Measurements from ENCODE around the gene EIF4EBP2.

The EIF4EBP2 gene

GRCh38 chr10:70432101-70432500, 28.2 kb downstream of the EIF4EBP2 start:
- DNase-seq (ENCODE audit: low read depth in 3 of 3): no peak

DNA sequence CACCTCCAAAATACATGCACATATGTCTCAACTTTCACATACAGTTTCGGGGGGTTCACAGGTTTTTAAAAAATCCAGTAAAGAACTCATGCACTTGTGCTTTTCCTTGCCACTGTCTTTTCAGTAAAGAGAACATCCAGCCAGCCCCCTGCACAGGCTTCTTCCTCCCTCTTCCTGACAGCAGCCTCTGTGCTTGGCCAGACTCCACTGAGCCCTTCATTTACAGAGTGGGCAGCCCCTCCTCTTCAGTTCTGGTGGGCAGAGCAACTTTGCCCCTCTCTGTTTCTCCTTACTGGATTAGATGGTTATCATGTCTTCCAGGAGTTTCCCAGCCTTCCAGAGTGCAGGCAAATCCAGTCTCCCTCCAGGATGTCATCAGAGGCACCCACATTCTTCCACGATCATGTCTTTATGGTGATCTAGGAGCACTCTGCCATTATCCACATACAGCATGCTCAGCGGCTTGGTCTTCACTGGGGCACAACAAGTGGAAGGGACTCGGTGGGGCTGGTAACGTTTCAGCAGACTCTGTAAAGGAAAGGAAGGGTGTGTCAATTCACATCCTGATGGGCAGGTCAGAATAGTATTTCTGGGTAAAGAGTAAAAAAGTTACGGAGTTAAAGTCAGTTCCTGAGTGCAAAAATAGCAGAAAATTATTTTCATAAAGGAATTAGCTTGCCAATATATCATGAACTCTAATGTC, 28.8 kb downstream of the EIF4EBP2 start:
- DNase-seq (ENCODE audit: low read depth in 3 of 3): no peak

- DNase-seq (ENCODE audit: low read depth in 3 of 3): no peak
These were observed 29.8 kb downstream of the EIF4EBP2 start for GRCh38 chr10:70433581-70434280.

- no peak for DNase-seq (ENCODE audit: low read depth in 3 of 3)
These were observed 31.5 kb downstream of the EIF4EBP2 start for GRCh38 chr10:70435241-70436085.

DNA sequence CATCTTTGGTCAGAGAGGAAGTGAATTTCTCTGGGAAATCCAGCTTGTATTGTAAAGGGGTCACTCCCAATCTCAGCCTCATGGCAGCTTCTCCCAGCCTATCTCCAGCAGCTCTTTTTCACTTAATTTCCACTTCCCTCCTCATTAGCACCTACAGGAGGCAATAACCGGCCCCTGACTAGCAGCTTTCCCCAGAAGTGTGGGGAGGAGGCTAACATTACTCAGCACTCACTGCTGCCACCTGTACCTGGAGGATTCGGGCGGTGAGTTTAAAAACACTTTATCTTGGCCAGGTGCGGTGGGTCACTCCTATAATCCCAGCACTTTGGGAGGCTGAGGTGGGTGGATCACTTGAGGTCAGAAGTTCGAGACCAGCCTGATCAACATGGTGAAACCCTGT, 33.8 kb downstream of the EIF4EBP2 start:
- DNase-seq (ENCODE audit: low read depth in 3 of 3): no peak

- DNase-seq (ENCODE audit: low read depth in 3 of 3): no peak
These were observed 36.6 kb downstream of the EIF4EBP2 start for GRCh38 chr10:70440296-70441160.

DNA sequence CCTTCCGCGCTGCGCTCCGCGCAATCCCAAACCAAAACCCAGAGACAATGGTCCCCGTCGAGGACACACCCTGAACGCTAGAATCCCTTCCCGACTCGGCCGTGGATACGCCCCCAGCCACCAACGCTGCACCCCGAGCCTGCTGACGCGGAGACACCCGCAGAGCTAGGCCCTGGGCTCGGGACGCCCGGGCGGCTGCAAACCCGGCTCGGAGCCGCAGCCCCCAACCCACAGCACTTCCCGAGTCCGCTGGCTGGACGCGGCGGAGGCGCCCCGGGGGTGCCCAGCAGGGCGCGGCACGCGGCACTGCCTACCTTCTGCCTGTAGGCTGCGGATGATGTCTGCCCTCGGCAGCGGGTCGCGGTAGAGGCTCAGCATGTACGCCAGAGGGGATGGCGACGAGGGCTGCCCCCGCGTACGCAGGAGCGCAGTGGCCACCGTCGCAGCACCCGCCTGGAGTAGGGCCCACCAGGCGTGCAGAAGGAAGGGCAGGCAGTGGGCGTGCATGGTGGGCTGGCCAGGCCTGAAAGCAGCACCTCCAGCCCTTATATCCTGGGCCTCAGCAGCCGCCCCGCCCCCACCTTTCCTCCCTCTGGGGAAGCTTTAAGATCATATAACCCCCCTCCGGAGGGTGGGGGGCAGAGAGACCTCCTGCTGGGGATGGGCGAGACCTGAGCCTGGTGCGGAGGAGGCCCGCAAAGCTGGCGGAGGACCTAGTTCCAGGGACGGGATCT, 37.4 kb downstream of the EIF4EBP2 start, which contains the start of gene NODAL:
TSS of gene NODAL (minus strand) at position 521 of the 734 bp plus-strand sequence. CDS start at position 507, 14 bp downstream.
- DNase-seq (ENCODE audit: low read depth in 3 of 3): no peak

DNA sequence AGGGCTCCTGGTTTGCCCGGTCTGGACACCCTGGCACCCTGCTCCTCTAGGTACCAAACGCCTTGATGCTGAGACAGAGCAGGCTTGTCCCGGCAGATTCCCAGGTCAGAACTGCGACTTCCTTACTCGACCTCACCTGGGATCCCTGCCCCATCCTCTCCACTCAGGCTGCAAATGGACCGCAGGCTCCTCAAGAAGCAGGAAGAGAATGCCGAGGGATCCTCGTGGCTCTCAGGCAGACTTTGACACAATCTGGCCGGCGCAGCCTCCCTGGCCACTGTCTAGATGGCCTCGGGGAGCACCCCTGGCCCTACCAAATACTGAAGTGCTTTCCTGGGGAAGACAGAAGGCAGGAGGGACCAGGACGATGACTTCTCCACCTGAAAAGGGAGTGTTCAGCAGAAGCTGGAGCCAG, 38.0 kb downstream of the EIF4EBP2 start:
- DNase-seq (ENCODE audit: low read depth in 3 of 3): no peak

DNA sequence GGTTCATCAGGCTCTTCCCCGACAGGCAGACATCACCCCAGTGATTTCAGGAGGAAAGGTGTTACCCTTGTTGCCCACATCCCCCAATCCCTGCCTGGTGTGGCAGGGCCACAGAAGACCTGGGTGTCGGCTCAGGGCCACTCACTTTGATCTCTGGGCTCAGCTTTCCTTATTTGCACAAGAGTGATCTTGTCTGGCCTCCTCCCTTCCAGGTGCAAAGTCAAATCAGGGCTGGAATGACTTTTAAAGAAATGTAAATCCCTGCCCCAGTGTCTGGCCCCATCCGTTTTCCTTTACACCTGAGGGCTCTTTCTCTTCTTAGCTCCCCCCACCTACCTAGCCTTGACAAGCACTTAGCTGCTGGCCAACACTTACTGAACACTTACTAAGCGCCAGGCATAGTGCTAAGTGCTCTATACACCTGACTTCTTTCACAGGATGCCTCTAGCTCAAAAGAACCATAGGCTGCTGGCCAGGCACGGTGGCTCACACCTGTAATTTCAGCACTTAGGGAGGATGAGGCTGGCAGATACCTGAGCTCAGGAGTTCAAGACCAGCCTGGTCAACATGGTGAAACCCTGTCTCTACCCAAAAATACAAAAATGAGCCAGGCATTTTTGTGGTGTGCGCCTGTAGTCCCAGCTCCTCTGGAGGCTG, 38.5 kb downstream of the EIF4EBP2 start:
- DNase-seq (ENCODE audit: low read depth in 3 of 3): no peak

DNA sequence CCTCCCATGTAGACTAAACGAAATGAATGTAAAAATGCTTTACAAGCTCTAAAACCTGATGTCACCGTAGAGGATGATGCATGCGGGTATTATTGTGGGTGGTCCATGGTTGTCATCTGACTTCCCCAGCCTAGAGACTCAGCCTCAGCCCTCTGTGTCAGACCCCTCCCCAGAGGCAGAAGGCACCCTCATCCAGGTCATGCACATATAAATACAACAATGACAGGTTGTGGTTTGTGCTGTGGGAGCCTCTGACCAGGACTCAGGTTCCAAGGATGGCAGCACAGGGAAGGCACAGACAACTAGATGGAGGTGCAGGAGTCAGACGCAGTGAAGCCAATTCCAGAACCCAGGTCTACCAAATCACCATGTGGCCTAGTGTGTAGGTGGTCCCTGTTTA, 40.8 kb downstream of the EIF4EBP2 start:
- DNase-seq (ENCODE audit: low read depth in 3 of 3): no peak

GRCh38 chr10:70445718-70446657, 42.0 kb downstream of the EIF4EBP2 start:
- DNase-seq (ENCODE audit: low read depth in 3 of 3): no peak

DNA sequence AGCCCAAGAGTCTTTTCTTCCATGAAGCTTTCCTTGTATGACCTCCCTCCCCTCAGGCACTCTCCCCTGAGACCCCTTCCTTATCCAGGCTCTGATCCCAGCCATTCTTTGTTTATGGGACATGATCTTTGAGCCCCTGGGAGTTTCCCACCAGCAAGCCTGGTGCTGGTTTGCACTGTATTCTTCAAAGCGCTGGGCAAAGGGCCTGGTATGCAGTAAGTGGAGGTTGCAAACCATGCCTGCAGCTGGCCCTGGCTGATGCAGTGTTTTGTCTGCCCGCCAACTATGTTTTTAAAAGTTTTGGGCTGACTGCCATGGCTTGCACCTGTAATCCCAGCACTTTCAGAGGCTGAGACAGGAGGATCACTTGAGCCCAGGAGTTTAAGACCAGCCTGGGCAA, 44.3 kb downstream of the EIF4EBP2 start:
- DNase-seq (ENCODE audit: low read depth in 3 of 3): no peak

- DNase-seq (ENCODE audit: low read depth in 3 of 3): no peak
These were observed 51.3 kb downstream of the EIF4EBP2 start for GRCh38 chr10:70455213-70455630.

DNA sequence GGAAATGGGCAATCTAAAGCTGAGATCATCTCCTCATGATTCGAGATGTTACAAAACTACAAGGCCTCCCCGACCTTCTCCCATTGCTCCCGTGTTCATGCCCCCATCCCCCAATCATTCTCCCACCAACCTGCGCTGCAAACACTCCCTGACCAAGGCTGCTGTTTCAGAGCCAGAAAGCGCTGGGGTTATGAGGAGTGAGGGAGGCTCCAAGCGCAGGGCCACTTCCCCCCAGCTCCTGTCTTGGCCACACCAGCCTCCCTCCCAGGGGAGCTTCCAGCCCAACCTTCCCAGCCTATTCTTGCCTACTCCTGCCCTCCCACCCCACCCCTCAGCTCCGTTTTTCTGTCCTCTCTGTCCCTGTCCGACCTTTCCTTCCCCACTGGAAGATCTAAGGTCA, 52.2 kb downstream of the EIF4EBP2 start:
- no peak for DNase-seq (ENCODE audit: low read depth in 3 of 3)

- no peak for DNase-seq (ENCODE audit: low read depth in 3 of 3)
These were observed 53.9 kb downstream of the EIF4EBP2 start for GRCh38 chr10:70457759-70458305.

DNA sequence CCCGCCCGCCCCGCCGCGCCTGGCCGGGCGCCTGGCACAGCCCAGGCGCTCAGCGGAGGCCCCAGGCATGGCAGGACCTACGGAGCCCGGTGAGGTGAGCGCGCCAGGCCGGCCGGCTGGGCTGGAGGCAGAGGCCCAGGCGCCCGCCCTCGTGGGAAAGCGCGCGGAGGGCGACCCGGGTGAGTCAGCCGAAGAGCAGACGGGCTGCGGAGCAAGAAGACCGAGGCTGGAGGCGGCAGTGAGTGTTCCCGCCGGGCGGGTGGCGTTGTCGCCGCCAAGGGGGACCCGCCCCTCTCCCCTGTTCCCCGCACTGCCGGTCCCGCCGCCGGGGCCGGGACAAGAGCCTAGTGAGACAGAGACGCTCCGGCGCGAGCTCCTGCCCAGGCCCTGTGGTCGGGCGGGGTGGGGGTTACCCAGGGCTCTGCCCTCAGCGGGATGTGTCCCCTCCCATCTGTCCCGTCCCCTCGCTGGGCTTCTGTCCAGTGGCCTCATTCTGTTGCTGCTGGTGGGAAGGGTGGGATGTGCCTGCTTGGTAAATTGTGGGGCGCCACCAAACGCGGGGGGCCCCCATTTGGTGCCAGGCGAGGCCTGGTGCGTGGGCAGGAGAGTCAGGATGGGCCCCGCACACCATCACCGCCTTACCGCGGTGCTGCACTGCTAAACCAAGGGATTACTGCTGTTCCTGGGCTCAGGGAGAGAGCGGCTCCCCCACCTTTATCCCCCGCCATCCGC, 54.5 kb downstream of the EIF4EBP2 start:
- DNase-seq (ENCODE audit: low read depth in 3 of 3): peak in 2 of 3 donors; percentile 37 to 46

GRCh38 chr10:70459061-70459773, 55.3 kb downstream of the EIF4EBP2 start:
- DNase-seq (ENCODE audit: low read depth in 3 of 3): no peak
